HG03575 (cell line): ENCODE results near the gene AMPH.
"Not testable (repeated sequence)": the region's sequence is repeated elsewhere in the genome, so short reads cannot be mapped to it uniquely, and the experiment has no call there.

Source experiments
- ATAC-seq: cut with Tn5 transposase; IDR thresholded peaks from one replicate; pipeline ENCODE4 v1.9.1; 2021; ENCODE audit not compliant: unreplicated experiment, insufficient number of reproducible peaks, low FRiP score; ENCODE audit errors: extremely low read depth

AMPH gene

GRCh38 chr7:38427279-38427955 lies 203.8 kb downstream of the AMPH start:
- ATAC-seq, result no peak

- ATAC-seq, result no peak
Observed at GRCh38 chr7:38425509-38425908, 205.7 kb downstream of the AMPH start.

DNA sequence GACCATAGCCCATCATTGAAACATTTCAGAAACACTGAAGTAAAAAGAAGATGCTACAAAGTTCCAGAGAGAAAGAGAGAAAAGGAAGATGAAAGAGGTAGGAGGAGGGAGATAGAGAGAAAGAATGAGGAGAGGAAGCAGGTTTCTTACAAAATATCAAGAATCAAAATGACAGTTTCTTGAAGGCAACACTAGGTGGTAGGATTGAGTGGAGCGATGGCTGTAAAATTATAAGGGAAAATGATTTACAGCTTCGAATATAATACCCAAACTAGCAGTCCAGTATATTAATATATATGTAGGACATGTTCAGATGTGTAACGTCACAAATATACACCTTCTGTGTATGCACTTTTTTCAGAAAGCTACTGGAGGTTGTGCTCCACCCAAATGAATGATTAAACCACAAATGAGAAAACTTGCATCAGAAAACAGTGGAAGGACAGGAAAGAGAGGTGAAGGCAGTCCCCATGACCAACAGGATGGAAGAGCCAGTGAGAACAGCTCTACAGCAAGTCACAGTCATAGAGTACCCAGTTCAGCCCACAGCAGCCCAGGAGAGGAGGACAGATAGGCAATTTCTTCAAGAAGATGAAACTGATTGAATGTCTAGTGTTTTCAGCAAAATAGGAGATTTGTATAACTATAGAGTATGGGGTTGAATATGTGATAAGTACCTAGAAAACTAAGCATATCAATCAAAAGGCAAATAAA lies 206.3 kb downstream of the AMPH start:
- ATAC-seq, result no peak

DNA sequence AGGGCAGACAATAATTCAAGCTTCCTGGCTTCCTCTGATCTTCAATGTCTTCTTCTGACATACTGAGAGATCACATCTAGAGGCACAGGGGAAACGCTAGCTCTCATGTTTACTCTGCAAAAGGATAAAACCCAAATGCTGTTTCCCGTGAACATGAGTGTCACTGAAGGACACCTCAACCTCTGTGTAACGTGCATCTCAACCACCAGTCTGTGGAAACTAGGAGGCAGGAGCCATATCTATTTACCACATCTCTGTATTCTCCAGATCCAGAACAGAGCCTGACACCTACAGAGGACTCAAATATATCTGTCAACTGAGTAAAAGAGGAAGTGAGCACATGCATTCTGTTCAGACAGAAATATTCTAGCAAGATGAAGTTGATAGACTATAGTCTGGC lies 217.4 kb downstream of the AMPH start:
- ATAC-seq, result no peak

GRCh38 chr7:38411404-38411803 lies 219.8 kb downstream of the AMPH start:
- ATAC-seq, result no peak

DNA sequence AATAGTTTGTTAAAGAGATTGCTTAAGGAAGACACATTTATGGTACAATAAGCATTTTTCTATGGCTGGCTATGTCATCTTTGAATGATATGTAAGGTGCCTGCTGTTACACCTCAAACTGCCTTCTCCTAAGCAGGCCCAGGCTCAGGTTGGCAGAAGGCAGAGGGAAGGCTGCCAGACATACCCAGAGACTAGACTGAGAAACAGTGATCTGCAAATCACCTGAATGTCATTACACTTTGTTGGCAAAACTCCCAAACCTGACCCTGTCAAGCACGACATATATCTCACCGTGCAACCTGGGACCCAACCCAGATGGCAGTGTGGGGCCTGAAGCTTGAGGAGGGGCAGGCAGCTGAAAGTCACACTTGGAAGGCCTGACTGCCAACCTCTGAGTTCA lies 221.1 kb downstream of the AMPH start:
- no peak for ATAC-seq

GRCh38 chr7:38409531-38409930 lies 221.6 kb downstream of the AMPH start:
- no peak for ATAC-seq

DNA sequence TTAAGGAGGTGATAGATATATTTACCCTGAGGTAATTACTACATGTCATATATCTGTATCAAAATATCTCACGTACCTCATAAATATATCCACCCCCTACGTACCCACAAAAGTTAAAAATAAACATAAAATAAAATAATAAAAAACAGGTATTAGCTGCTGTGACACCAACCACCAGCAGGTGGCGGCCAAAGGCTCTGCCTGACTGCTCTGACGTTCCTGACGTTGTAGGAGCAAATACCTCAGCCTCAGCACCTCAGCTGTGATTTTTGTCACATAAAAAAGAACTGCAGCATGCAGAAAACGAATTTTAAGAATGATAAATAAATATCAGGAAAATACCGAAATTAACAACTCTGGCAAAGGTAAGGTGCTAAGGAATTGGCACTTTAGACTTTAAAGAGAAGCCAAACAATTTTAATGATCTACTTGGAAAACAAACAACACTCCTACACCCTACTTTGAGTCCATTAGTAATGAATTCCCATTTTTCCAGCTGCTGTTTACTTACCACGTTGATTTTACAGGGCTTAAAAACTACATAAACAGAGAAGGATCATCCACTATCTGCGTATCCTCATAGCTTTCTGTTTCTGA lies 232.3 kb downstream of the AMPH start:
- ATAC-seq, result no peak

- no peak for ATAC-seq
Observed at GRCh38 chr7:38396852-38397251, 234.3 kb downstream of the AMPH start.

- not testable (repeated sequence) for ATAC-seq
Observed at GRCh38 chr7:38395921-38396552, 235.1 kb downstream of the AMPH start.

DNA sequence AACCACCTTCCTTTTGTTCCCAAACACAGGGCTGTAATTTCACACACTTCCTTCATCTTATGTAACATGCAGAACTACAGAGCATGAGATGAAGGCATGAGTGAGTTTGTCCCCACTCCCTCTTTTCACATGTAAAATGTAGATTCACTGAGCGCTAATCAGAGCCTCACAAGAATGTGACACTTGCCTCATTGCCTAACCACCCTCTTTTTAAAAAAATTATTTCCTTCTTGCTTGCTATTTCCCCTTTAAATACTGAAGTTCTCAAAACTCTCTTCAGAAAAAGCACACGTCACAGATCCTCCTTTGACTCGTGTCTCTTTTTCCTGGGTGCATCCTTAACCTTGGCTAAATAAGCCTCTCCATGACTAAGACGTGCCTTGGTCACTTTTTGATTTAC lies 236.5 kb downstream of the AMPH start:
- ATAC-seq, result no peak

DNA sequence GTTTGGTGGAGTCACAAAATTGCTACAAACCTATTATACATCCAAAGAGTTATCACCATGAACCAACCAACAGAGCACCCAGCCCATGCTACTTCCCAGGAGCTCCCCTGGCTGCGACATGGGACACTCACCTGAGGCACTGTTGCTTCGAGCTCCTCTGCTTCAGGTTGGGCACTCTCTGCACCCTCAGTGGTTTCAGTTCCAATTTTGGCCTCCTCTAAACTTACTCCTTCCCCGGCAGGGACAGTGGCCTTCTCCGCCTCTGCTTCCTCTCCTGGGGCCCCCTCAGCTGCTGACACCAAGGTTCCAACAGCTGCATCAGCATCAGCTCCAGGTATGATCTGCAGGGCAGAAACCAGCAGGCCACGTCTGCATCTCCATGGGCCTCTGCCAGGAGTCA lies 237.3 kb downstream of the AMPH start:
- ATAC-seq, result no peak

- ATAC-seq, result no peak
Observed at GRCh38 chr7:38391751-38392150, 239.4 kb downstream of the AMPH start.

- no peak for ATAC-seq
Observed at GRCh38 chr7:38385682-38386081, 245.5 kb downstream of the AMPH start.

- ATAC-seq, result no peak
Observed at GRCh38 chr7:38383281-38383680, 247.9 kb downstream of the AMPH start.

GRCh38 chr7:38382684-38383083 lies 248.5 kb downstream of the AMPH start:
- ATAC-seq, result no peak

- no peak for ATAC-seq
Observed at GRCh38 chr7:38375453-38375852, 255.7 kb downstream of the AMPH start.

- no peak for ATAC-seq
Observed at GRCh38 chr7:38374507-38374906, 256.7 kb downstream of the AMPH start.

DNA sequence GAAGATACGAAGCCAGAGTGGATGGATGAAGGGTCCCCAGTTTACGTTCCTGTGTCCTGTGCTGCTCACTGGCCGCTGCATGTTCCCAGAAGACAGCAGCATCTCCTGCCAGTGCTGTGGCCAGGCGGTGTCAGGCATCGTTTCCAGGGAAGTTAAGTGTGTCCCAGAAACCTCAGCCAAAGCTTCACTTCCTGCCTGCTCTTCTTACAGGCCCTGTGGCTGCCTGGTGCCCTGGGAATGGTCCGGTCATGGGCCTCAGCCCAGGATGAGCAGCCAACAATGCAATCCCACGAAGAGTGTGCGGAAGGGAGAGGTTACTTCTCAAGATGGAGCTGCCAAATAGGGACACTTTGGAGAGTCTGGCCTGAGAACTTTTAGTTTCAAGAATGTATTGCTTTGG lies 258.0 kb downstream of the AMPH start:
- no peak for ATAC-seq

DNA sequence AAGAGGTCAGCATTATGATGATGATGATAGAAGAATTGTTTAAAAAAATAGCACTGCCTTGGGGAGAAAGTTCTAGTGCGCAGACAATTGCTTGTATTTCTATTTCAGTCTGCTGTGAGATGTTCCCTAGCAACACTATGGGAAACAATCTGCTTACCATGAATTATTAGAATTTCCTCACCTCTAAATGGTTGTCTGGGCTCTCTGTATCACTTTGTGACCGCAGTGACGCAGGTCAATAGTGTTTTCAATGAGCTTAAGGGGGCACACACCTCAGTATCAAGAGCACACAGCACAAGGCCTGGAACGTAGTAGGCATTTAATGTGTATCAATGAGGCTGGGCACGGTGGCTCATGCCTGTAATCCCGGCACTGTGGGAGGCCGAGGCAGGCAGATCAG lies 258.9 kb downstream of the AMPH start:
- ATAC-seq, result no peak
